ENCODE data around the gene PHLDB1. TPM values are rescaled to one million over a fixed set of nuclear protein-coding genes. Genes with fewer than 3 reads are reported as not detected.

Gene PHLDB1
- total RNA-seq, 1 donor from 2014 or later: 165 TPM

- Mint-ChIP-seq H3K4me1 (ENCODE audit: unreplicated experiment) (peaks cover 24% of the 10 kb centered on the region), H3K27me3 (ENCODE audit: unreplicated experiment) (no peaks in the 10 kb centered on the region), H3K27ac (ENCODE audit: unreplicated experiment) (peak overlapping the region; percentile 39), H3K36me3 (ENCODE audit: unreplicated experiment) (peaks cover 29% of the 10 kb centered on the region), H3K9me3 (ENCODE audit: unreplicated experiment) (no peaks in the 10 kb centered on the region), H3K4me3 (ENCODE audit: unreplicated experiment) (no peak overlapping the region)
- no peak for TF ChIP-seq CTCF (IDR thresholded peaks at IDR 0.05)
- no peak for DNase-seq (ENCODE audit: extremely low spot score, unreplicated experiment)
Measured at GRCh38 chr11:118657709-118658428, 50.5 kb downstream of the PHLDB1 start.

GRCh38 chr11:118658429-118659313 lies 51.3 kb downstream of the PHLDB1 start:
- Mint-ChIP-seq H3K27ac (ENCODE audit: unreplicated experiment) (peak overlapping the region; percentile 77), H3K4me3 (ENCODE audit: unreplicated experiment) (no peak overlapping the region), H3K9me3 (ENCODE audit: unreplicated experiment) (no peaks in the 10 kb centered on the region), H3K36me3 (ENCODE audit: unreplicated experiment) (peaks cover 25% of the 10 kb centered on the region), H3K4me1 (ENCODE audit: unreplicated experiment) (peaks cover 24% of the 10 kb centered on the region), H3K27me3 (ENCODE audit: unreplicated experiment) (no peaks in the 10 kb centered on the region)
- DNase-seq (ENCODE audit: extremely low spot score, unreplicated experiment): no peak
- no peak for TF ChIP-seq CTCF (IDR thresholded peaks at IDR 0.05)

- peak overlapping the region; percentile 77 for H3K27ac Mint-ChIP-seq (ENCODE audit: unreplicated experiment)
- H3K36me3 Mint-ChIP-seq (ENCODE audit: unreplicated experiment): peaks cover 23% of the 10 kb centered on the region
- no peak overlapping the region for H3K4me3 Mint-ChIP-seq (ENCODE audit: unreplicated experiment)
- H3K27me3 Mint-ChIP-seq (ENCODE audit: unreplicated experiment): no peaks in the 10 kb centered on the region
- peak; percentile 98 for TF ChIP-seq CTCF (IDR thresholded peaks at IDR 0.05)
- DNase-seq (ENCODE audit: extremely low spot score, unreplicated experiment): peak; percentile 96
- H3K9me3 Mint-ChIP-seq (ENCODE audit: unreplicated experiment): no peaks in the 10 kb centered on the region
- peaks cover 24% of the 10 kb centered on the region for H3K4me1 Mint-ChIP-seq (ENCODE audit: unreplicated experiment)
Measured at GRCh38 chr11:118659314-118659952, 52.0 kb downstream of the PHLDB1 start.

GRCh38 chr11:118659953-118660680 lies 52.7 kb downstream of the PHLDB1 start:
- H3K4me3 Mint-ChIP-seq (ENCODE audit: unreplicated experiment): no peak overlapping the region
- H3K36me3 Mint-ChIP-seq (ENCODE audit: unreplicated experiment): peaks cover 20% of the 10 kb centered on the region
- DNase-seq (ENCODE audit: extremely low spot score, unreplicated experiment): no peak
- no peaks in the 10 kb centered on the region for H3K9me3 Mint-ChIP-seq (ENCODE audit: unreplicated experiment)
- peak overlapping the region; percentile 77 for H3K27ac Mint-ChIP-seq (ENCODE audit: unreplicated experiment)
- H3K27me3 Mint-ChIP-seq (ENCODE audit: unreplicated experiment): no peaks in the 10 kb centered on the region
- no peak for TF ChIP-seq CTCF (IDR thresholded peaks at IDR 0.05)
- H3K4me1 Mint-ChIP-seq (ENCODE audit: unreplicated experiment): peaks cover 24% of the 10 kb centered on the region
